Activated B cell treated with CpG ODN at 0.5 μM for 24 hours (primary cell): ENCODE results near the gene SLC35D1. TPM values are rescaled to one million over a fixed set of nuclear protein-coding genes. Genes with fewer than 3 reads are reported as not detected.
A peak's percentile ranks its signal among the peaks of the same experiment; 100 is the strongest.

ENCODE experiments used
- ATAC-seq: fragments of 200-7000 bp; cut with Tn5 transposase; one replicate; pipeline ENCODE4 v1.10.0; 2021; ENCODE audit warnings: low read depth, mild to moderate bottlenecking, moderate library complexity
- CTCF ChIA-PET: fragments of 350-600 bp; sonication (Branson Sonifier 250); formaldehyde crosslinking; loops from one replicate; lab custom pipeline; 2021; ENCODE audit warnings: antibody characterized with exemption; lab: Charles Lee
- POLR2A ChIA-PET: fragments of 350-600 bp; sonication (Branson Sonifier 250); formaldehyde crosslinking; loops from one replicate; lab custom pipeline; 2021; ENCODE audit warnings: antibody characterized with exemption; lab: Charles Lee
- DNase-seq: peaks from one replicate; pipeline ENCODE4 v3.0.0; 2022
- H3K27ac Mint-ChIP-seq: one replicate; pipeline ENCODE4 v1.8.0; 2020; ENCODE audit warnings: mixed read lengths
- H3K27me3 Mint-ChIP-seq: one replicate; pipeline ENCODE4 v1.8.0; 2021; ENCODE audit warnings: mixed read lengths
- H3K36me3 Mint-ChIP-seq: one replicate; pipeline ENCODE4 v1.8.0; 2021; ENCODE audit warnings: low read depth, mixed read lengths
- H3K4me1 Mint-ChIP-seq: one replicate; pipeline ENCODE4 v1.8.0; 2021; ENCODE audit warnings: mixed read lengths
- H3K4me3 Mint-ChIP-seq: one replicate; pipeline ENCODE4 v1.8.0; 2020; ENCODE audit warnings: mild to moderate bottlenecking, mixed read lengths
- H3K9me3 Mint-ChIP-seq: one replicate; pipeline ENCODE4 v1.8.0; 2020; ENCODE audit warnings: mixed read lengths
- intact Hi-C: fragments of 100-400 bp; cut with micrococcal nuclease; formaldehyde crosslinking; loops from one replicate; pipeline ENCODE4 v1.15.1; 2024
- total RNA-seq: library from RNA; stranded (reverse); gene quantifications from 2 replicates; pipeline ENCODE4 v1.2.3, GENCODE V29; 2022
- TF ChIP-seq, protein P1 (sequence below): fragments of 200-600 bp; IDR thresholded peaks from one replicate; pipeline ENCODE4 v1.8.0; 2022; ENCODE audit warnings: antibody characterized with exemption, mild to moderate bottlenecking

Gene SLC35D1
- total RNA-seq, 1 donor from 2014 or later, result 11.1 TPM

- intact Hi-C loops, result loop anchor here (10.0 kb wide), 1 partner anchor 625 kb away; the partner anchor contains the start of gene GADD45A
- Mint-ChIP-seq H3K27me3 (no peaks in the 10 kb centered on the region), H3K4me3 (no peak overlapping the region), H3K27ac (no peak overlapping the region), H3K9me3 (no peaks in the 10 kb centered on the region), H3K36me3 (no peaks in the 10 kb centered on the region), H3K4me1 (peaks cover 4% of the 10 kb centered on the region)
- TF ChIP-seq, protein P1, sequence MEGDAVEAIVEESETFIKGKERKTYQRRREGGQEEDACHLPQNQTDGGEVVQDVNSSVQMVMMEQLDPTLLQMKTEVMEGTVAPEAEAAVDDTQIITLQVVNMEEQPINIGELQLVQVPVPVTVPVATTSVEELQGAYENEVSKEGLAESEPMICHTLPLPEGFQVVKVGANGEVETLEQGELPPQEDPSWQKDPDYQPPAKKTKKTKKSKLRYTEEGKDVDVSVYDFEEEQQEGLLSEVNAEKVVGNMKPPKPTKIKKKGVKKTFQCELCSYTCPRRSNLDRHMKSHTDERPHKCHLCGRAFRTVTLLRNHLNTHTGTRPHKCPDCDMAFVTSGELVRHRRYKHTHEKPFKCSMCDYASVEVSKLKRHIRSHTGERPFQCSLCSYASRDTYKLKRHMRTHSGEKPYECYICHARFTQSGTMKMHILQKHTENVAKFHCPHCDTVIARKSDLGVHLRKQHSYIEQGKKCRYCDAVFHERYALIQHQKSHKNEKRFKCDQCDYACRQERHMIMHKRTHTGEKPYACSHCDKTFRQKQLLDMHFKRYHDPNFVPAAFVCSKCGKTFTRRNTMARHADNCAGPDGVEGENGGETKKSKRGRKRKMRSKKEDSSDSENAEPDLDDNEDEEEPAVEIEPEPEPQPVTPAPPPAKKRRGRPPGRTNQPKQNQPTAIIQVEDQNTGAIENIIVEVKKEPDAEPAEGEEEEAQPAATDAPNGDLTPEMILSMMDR, result no peak
- DNase-seq (no peak), ATAC-seq (no peak)
- POLR2A ChIA-PET, result interaction anchor here (0.6 kb wide), 2 partner anchors 129 to 204 kb away, joined by 3 read pairs; no protein-coding TSS in a partner anchor
- CTCF ChIA-PET, result no interaction called here
These were observed 5.4 kb upstream of the SLC35D1 start for GRCh38 chr1:67059346-67059745.

DNA sequence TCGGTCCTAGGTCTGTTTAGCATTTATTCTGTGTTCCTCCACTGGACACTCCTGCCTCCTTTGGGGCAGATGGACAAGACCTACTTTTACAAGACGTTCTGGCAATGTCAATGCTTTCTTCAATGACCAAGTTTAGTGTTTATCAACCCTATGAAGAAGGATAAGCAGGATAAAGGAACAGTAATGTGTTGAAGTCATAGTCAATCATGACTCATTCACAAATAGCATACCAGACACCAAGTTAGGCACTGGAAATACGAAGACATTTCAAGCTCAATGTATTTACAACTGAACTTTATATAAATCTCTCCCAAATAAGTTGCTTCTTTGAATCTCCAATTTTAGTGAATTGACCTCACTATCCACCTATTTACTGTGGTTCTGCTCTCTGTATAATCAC is 4.8 kb upstream of the SLC35D1 start:
- peaks cover under 1% of the 10 kb centered on the region for H3K36me3 Mint-ChIP-seq
- DNase-seq, result no peak
- H3K27me3 Mint-ChIP-seq, result no peaks in the 10 kb centered on the region
- ATAC-seq, result no peak
- H3K9me3 Mint-ChIP-seq, result no peaks in the 10 kb centered on the region
- intact Hi-C loops, result loop anchor here (10.0 kb wide), 1 partner anchor 626 kb away; the partner anchor contains the start of gene GADD45A
- no peak overlapping the region for H3K27ac Mint-ChIP-seq
- ChIA-PET CTCF (no interaction called here), POLR2A (interaction anchor here (0.6 kb wide), 2 partner anchors 129 to 204 kb away, joined by 3 read pairs; no protein-coding TSS in a partner anchor)
- H3K4me3 Mint-ChIP-seq, result no peak overlapping the region
- H3K4me1 Mint-ChIP-seq, result peaks cover 6% of the 10 kb centered on the region
- TF ChIP-seq, protein P1, result no peak

DNA sequence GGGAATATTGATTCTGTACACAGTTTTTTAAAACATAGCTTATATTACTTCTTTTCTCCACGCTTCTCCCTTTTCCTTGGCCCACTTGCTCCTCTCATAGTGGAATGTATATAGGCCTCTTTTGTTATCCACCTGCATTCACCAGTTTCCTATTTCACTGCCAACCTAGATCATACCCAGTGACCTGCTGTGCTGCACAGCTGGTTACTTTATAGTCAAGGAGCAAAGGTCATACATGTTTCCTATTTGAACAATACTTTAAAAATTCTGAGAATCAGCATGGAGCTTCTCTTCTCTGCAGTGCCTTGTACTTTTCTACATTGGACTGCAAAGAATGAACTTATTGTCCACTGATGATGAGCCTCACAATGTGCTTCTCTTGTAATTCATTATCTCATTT is 4.3 kb upstream of the SLC35D1 start:
- POLR2A ChIA-PET, result interaction anchor here (0.6 kb wide), 1 partner anchor 92 kb away, joined by 9 read pairs; no protein-coding TSS in a partner anchor
- CTCF ChIA-PET, result no interaction called here
- Mint-ChIP-seq H3K9me3 (no peaks in the 10 kb centered on the region), H3K36me3 (peaks cover 2% of the 10 kb centered on the region), H3K4me1 (peaks cover 6% of the 10 kb centered on the region), H3K27me3 (no peaks in the 10 kb centered on the region), H3K27ac (no peak overlapping the region), H3K4me3 (no peak overlapping the region)
- no peak for ATAC-seq
- DNase-seq, result no peak
- intact Hi-C loops, result loop anchor here (10.0 kb wide), 1 partner anchor 627 kb away; the partner anchor contains the start of gene GADD45A
- TF ChIP-seq, protein P1, result no peak

GRCh38 chr1:67053535-67053784 is 488 bp downstream of the SLC35D1 start:
- ATAC-seq (peak; percentile 30), DNase-seq (no peak)
- Mint-ChIP-seq H3K9me3 (no peaks in the 10 kb centered on the region), H3K27me3 (no peaks in the 10 kb centered on the region), H3K4me1 (peaks cover 21% of the 10 kb centered on the region), H3K4me3 (peak overlapping the region; percentile 92), H3K36me3 (peaks cover 24% of the 10 kb centered on the region), H3K27ac (peak overlapping the region; percentile 92)
- ChIA-PET POLR2A (interaction anchor here (0.6 to 2.3 kb wide), 11 partner anchors 13 to 632 kb away, joined by 3 to 14 read pairs (median 5); partner anchors contain the start of genes C1orf141, DNAI4, GADD45A and MIER1), CTCF (interaction anchor here (0.7 to 2.4 kb wide), 4 partner anchors 57 to 607 kb away, joined by 3 to 19 read pairs (median 8); partner anchors contain the start of genes DNAI4 and MIER1)
- intact Hi-C loops, result loop anchor here (5.0 to 10.0 kb wide), 5 partner anchors 56 to 1631 kb away; partner anchors contain the start of genes GADD45A, LEPR and LEPROT
- TF ChIP-seq, protein P1, result no peak

GRCh38 chr1:67052741-67053534 is 1.0 kb downstream of the SLC35D1 start:
- ATAC-seq, result no peak
- Mint-ChIP-seq H3K36me3 (peaks cover 29% of the 10 kb centered on the region), H3K27me3 (no peaks in the 10 kb centered on the region), H3K27ac (peak overlapping the region; percentile 54), H3K4me3 (peak overlapping the region; percentile 82), H3K4me1 (peaks cover 21% of the 10 kb centered on the region), H3K9me3 (no peaks in the 10 kb centered on the region)
- ChIA-PET POLR2A (interaction anchor here (0.6 to 2.3 kb wide), 10 partner anchors 13 to 377 kb away, joined by 3 to 14 read pairs (median 4); partner anchors contain the start of genes C1orf141, DNAI4, MIER1 and SERBP1), CTCF (interaction anchor here (2.1 to 2.4 kb wide), 2 partner anchors 57 to 96 kb away, joined by 12 to 19 read pairs; no protein-coding TSS in a partner anchor)
- intact Hi-C loops, result loop anchor here (5.0 to 10.0 kb wide), 5 partner anchors 56 to 1631 kb away; partner anchors contain the start of genes GADD45A, LEPR and LEPROT
- DNase-seq, result no peak
- TF ChIP-seq, protein P1, result no peak
